HG03103 (cell line): ENCODE measurements around the gene MCF2L.

Source experiments
- ATAC-seq: cut with Tn5 transposase; IDR thresholded peaks from one replicate; pipeline ENCODE4 v1.9.1; 2021; ENCODE audit warnings: low read depth; ENCODE audit not compliant: unreplicated experiment

Gene MCF2L

GRCh38 chr13:113138792-113139551 lies 170.0 kb downstream of the MCF2L start:
- no peak for ATAC-seq

- no peak for ATAC-seq
Observed at GRCh38 chr13:113139577-113139976, 170.6 kb downstream of the MCF2L start.

- no peak for ATAC-seq
Observed at GRCh38 chr13:113140677-113141600, 171.9 kb downstream of the MCF2L start.

- no peak for ATAC-seq
Observed at GRCh38 chr13:113141601-113141970, 172.6 kb downstream of the MCF2L start.

GRCh38 chr13:113142876-113143275 lies 173.9 kb downstream of the MCF2L start:
- ATAC-seq = no peak

- ATAC-seq = no peak
Observed at GRCh38 chr13:113143466-113144254, 174.6 kb downstream of the MCF2L start.

GRCh38 chr13:113144255-113144629 lies 175.2 kb downstream of the MCF2L start:
- no peak for ATAC-seq

- no peak for ATAC-seq
Observed at GRCh38 chr13:113145496-113145895, 176.5 kb downstream of the MCF2L start.

- ATAC-seq = no peak
Observed at GRCh38 chr13:113145911-113146598, 177.0 kb downstream of the MCF2L start.

- ATAC-seq = no peak
Observed at GRCh38 chr13:113146750-113147149, 177.7 kb downstream of the MCF2L start.

GRCh38 chr13:113147206-113147605 lies 178.2 kb downstream of the MCF2L start:
- no peak for ATAC-seq

GRCh38 chr13:113148407-113148806 lies 179.4 kb downstream of the MCF2L start:
- no peak for ATAC-seq

- ATAC-seq = no peak
Observed at GRCh38 chr13:113148940-113149503, 180.0 kb downstream of the MCF2L start.
